Measurements from ENCODE around the gene MESP2. TPM values are rescaled to one million over a fixed set of nuclear protein-coding genes. Genes with fewer than 3 reads are reported as not detected.

MESP2 gene
- total and polyA plus RNA-seq, 2 of the 13 experiments (the other 11 are each of a cell fraction or from before 2014, with no cell fraction given), result not detected

- TF ChIP-seq ZMYM4 (CRISPR knock-in tag; IDR thresholded peaks at IDR 0.05), result peak; percentile 76; the same call in 1 of the 2 replicates
- peak; percentile 65 for TF ChIP-seq TARDBP (CRISPR knock-in tag; IDR thresholded peaks at IDR 0.05)
- peak; percentile 37 for TF ChIP-seq CTCF (CRISPR knock-in tag; IDR thresholded peaks at IDR 0.05)
- TF ChIP-seq ZSCAN29 (CRISPR knock-in tag; conservative IDR thresholded peaks at IDR 0.05), result no peak
- TF ChIP-seq CBX2 (IDR thresholded peaks at IDR 0.05; ENCODE audit: low read depth, low read length), result no peak
- TF ChIP-seq CBX2 (CRISPR knock-in tag; IDR thresholded peaks at IDR 0.05; ENCODE audit: low read depth), result no peak
- TF ChIP-seq YEATS2 (CRISPR knock-in tag; IDR thresholded peaks at IDR 0.05; ENCODE audit: borderline replicate concordance), result peak; percentile 62; the same call in 1 of the 2 replicates
- TF ChIP-seq HES4 (CRISPR knock-in tag; IDR thresholded peaks at IDR 0.05; ENCODE audit: borderline replicate concordance), result no peak
- peak; percentile 94 for TF ChIP-seq HDAC1 (CRISPR knock-in tag; IDR thresholded peaks at IDR 0.05)
- TF ChIP-seq SMYD3 (CRISPR knock-in tag; IDR thresholded peaks at IDR 0.05), result no peak
- peak; percentile 94 for TF ChIP-seq SALL1 (CRISPR knock-in tag; IDR thresholded peaks at IDR 0.05)
- TF ChIP-seq RBM39 (IDR thresholded peaks at IDR 0.05; ENCODE audit: low read depth, low read length, poor library complexity, severe bottlenecking), result peak; percentile 62
- TF ChIP-seq PLRG1 (conservative IDR thresholded peaks at IDR 0.05), result no peak
- peak; percentile 57; the same call in 1 of the 2 replicates for TF ChIP-seq KLF12 (CRISPR knock-in tag; IDR thresholded peaks at IDR 0.05; ENCODE audit: borderline replicate concordance)
- peak; percentile 82 for TF ChIP-seq SOX5 (CRISPR knock-in tag; IDR thresholded peaks at IDR 0.05; ENCODE audit: borderline replicate concordance)
- no peak for TF ChIP-seq DZIP1 (CRISPR knock-in tag; IDR thresholded peaks at IDR 0.05)
- TF ChIP-seq, protein P1, sequence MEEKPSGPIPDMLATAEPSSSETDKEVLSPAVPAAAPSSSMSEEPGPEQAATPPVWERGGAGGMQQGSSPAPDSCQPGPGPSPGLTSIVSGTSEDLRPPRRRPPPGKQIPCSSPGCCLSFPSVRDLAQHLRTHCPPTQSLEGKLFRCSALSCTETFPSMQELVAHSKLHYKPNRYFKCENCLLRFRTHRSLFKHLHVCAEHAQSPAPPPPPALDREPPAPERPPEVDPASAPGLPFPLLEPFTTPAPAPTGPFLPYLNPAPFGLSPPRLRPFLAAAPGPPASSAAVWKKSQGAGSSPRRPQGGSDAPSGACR (CRISPR knock-in tag; IDR thresholded peaks at IDR 0.05), result no peak; the same call in 1 of the 2 replicates
- TF ChIP-seq MLX (CRISPR knock-in tag; IDR thresholded peaks at IDR 0.05), result peak; percentile 61; the same call in 1 of the 2 replicates
- TF ChIP-seq ZBTB39 (CRISPR knock-in tag; IDR thresholded peaks at IDR 0.05), result no peak
- TF ChIP-seq ZNF430 (CRISPR knock-in tag; IDR thresholded peaks at IDR 0.05), result peak; percentile 67; the same call in 1 of the 2 replicates
- no peak for TF ChIP-seq ZNF614 (CRISPR knock-in tag; IDR thresholded peaks at IDR 0.05; ENCODE audit: borderline replicate concordance)
Observed at GRCh38 chr15:89806559-89807550, 30.7 kb downstream of the MESP2 start (continued).
